GM21825 (cell line): ENCODE data around the gene EXO1.
"Not testable (repeated sequence)": the region's sequence is repeated elsewhere in the genome, so short reads cannot be mapped to it uniquely, and the experiment has no call there.

Experiments used
- ATAC-seq: cut with Tn5 transposase; IDR thresholded peaks from one replicate; pipeline ENCODE4 v1.9.1; 2021; ENCODE audit warnings: mild to moderate bottlenecking, moderate library complexity; ENCODE audit not compliant: unreplicated experiment

EXO1 gene

GRCh38 chr1:241834733-241835377 is 13.1 kb upstream of the EXO1 start:
- no peak for ATAC-seq

GRCh38 chr1:241836941-241837340 is 11.1 kb upstream of the EXO1 start:
- ATAC-seq, result no peak

- no peak for ATAC-seq
Observed at GRCh38 chr1:241837416-241837815, 10.6 kb upstream of the EXO1 start.

DNA sequence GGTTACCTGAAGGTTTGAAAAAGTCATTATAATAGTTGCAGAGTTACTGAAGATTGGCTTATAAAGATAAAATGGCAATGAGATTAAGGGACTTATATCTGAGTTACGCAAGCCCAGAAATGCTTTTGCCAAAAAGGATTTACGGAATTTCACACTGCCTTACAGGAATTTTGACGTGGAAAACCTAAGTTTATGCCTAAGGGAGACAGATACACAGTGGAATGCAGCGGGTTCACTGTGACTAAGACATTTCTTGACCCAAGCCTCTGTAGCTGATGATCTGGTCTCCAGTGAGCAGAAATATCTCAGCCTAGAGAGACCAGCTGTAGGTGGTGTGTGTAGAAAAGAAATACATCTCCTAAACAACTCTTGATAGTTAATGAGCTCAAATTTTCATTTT is 10.1 kb upstream of the EXO1 start:
- no peak for ATAC-seq

DNA sequence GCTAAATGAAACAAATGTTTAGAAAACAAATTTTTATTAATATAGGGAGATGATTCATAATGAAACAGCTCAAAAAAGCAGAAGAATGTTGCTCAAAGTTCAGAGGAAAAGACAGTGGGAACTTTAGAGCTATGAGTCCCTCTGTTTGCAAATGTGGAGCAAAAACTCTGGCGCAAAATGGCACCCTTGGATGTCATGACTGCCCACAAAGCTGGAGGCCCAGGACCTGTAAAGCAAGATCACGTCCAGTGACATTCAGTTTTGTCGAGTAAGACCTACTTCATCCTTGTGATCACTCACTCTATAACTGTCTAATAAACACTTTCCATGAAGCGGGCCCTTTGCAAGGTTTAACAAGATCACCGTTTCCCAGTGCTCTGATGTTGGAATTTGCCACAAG is 9.1 kb upstream of the EXO1 start:
- ATAC-seq, result no peak

DNA sequence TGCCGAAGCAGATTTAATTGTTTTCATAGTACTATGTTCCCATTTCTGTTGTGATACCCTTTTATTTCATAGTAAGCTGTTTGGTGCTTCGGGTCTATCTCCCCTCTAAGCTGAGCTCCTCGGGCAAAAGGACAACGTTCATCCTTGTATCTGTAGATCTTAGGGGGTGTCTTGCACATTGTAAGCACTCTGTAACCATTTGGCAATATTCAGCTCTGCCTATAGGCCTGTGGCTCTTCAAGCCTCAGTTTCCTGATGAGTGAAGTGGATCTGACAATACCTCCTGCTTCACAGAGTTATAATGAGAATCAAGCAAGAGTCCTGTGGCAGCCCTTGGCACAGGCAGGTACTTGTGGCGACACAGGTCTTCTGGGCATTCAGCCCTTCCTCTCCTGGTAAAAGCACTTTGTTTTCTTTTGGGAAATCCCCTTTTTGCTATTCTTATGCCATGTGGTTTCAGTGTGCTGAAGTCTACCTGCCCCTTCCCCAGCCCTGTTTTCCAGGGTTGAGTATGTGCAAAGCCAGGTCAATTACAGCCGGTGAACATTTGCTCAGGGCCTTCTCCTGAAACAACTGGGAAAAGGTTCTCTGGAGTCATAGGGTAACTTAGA is 8.5 kb upstream of the EXO1 start:
- peak; percentile 87 for ATAC-seq

- no peak for ATAC-seq
Observed at GRCh38 chr1:241840164-241840563, 7.8 kb upstream of the EXO1 start.

- ATAC-seq, result no peak
Observed at GRCh38 chr1:241841691-241842090, 6.3 kb upstream of the EXO1 start.

DNA sequence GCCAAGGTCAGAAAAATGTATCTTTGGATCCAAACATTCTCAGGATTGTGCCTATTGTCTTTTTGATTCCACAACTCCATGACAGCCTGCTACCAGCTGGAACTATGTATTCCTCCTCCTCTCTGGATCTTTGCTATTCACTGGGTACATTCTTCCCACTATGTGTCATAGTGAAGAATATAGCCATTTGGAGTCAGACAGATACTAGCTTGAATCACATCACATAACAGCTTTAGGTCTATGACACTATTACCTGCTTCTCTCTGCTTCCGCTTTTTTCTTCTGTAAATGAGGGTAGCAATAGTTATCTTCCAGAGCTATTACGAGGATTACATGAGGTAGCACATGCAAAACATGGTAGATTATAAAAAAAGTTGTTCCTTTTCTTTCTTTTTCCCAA is 5.4 kb upstream of the EXO1 start:
- ATAC-seq, result no peak

GRCh38 chr1:241844593-241844992 is 3.4 kb upstream of the EXO1 start:
- no peak for ATAC-seq

DNA sequence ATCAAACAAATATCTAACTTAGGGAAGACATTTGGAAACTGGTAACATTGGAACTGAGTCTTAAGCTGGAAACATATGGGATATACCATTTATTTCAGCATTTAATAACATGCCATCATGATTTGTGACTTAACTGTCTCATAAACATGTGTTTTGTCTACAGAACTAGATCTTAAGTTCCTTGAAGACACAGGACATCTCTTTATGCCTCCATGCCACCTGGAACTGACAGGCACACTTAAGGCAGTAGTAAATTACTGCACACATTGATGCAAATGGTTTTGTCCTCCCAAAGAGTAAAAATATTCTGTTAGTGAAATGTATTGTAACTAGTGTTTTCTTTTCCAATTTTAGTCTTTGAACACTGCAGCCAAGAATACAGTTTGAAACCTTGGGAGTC is 1.6 kb upstream of the EXO1 start:
- no peak for ATAC-seq

- ATAC-seq, result no peak
Observed at GRCh38 chr1:241846862-241847539, 1.0 kb upstream of the EXO1 start.

- no peak for ATAC-seq
Observed at GRCh38 chr1:241847540-241847795, 536 bp upstream of the EXO1 start.

DNA sequence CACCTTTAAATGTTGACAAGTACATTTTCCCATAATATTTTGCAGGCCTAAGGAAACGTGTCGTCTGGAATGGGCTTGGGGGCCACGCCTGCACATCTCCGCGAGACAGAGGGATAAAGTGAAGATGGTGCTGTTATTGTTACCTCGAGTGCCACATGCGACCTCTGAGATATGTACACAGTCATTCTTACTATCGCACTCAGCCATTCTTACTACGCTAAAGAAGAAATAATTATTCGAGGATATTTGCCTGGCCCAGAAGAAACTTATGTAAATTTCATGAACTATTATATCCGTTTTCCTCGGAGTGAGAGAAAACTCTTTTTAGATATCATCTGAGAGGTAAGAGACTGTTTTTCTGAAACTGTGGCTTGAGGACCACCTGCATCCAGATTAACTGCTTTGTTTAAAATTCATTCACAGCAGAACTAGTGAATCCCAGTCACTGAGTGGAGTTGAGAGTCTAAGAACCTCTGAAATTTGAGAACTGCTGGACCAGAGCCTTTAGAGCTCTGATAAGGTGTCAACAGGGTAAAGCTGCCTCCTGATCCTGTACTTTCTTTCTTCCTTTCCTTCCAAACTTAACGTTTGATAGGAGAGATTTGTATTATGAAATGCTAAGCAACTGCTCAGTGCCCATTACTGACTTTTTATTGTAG is 811 bp downstream of the EXO1 start:
- no peak for ATAC-seq

DNA sequence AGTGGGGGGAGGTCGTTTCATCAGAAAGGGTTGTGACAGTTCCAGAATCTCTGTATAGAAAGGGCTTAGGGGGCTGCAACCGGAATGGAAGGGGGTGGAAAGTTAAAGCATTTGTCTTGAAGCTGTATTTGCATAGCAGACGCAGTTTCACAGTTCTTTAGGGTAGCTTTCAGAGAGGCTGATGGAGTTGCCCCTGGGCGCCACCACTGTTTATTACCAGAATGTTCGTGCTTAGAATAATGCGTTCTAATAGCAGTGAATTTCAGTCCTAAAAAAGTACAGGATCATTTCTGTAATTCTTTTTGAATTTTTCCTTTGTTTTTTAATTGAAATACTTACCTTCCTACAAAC is 1.3 kb downstream of the EXO1 start:
- no peak for ATAC-seq

GRCh38 chr1:241855545-241856140 is 7.6 kb downstream of the EXO1 start:
- ATAC-seq, result not testable (repeated sequence)

- ATAC-seq, result no peak
Observed at GRCh38 chr1:241857131-241857530, 9.1 kb downstream of the EXO1 start.

GRCh38 chr1:241860922-241861321 is 12.9 kb downstream of the EXO1 start:
- ATAC-seq, result no peak

- no peak for ATAC-seq
Observed at GRCh38 chr1:241869022-241869421, 21.0 kb downstream of the EXO1 start.

DNA sequence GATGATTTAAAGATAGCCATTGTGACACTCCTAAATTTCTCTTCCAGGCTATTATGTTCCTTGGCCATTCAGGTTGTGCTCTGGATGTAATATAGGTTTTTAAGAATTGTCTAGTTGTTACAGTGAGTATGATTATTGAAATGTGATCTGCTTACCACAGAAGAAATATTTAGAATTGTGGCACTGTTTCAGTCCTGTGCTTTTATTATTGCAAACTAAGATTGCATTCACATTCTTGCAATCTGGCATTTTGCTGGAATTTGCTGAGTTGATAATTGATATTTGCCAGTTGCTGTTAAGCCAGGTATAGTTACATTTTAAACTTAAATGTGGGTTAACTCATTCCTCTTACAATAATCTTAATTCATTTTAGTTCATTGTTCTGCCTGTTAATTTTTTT is 22.3 kb downstream of the EXO1 start:
- ATAC-seq, result no peak

DNA sequence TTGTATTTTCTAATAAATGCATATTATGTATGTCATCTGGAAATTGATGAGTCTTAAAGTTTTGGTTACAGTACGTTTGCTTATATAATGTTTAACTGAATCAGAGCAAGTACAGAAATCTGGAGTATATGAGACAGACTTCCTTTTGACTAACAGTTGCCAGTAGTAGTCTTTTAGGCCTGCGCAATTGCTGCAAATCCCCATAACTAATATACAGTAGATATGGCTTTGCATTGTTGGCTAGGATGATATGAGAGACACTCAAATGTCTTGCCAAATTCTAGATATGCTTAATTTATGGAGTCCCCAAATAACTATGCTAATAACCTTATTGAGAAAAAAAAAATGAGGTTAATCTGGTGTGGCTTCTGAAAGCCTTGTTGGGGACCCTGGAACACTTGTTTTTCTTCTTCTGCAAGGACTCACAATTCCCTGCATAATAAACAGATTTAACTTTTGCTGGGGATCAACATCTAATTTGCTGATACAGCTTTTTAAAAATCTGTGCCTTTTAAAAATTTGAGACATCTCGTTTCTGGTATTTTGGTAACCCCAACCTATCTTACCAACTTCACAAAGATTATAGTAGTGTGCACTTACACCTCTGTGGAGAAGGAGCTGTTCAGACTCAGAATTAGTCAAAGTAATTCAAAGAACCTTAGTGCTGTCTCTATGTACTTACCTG is 22.9 kb downstream of the EXO1 start:
- ATAC-seq, result no peak
